H1 (cell line): Measurements from ENCODE around the gene RNF166.

Experiments used
- ASH2L ChIP-seq: fragments of 200-600, 300-600 bp; sonication (generic); IDR thresholded peaks from one replicate; pipeline ENCODE4 v1.7.1; 2017; ENCODE audit warnings: low read length
- ATF2 ChIP-seq: IDR thresholded peaks from 2 replicates; pipeline ENCODE4 v1.6.1; 2012; ENCODE audit warnings: low read length, inconsistent platforms
- CHD2 ChIP-seq: IDR thresholded peaks from 2 replicates; pipeline ENCODE4 v1.6.1; 2012; ENCODE audit warnings: low read length, improper control_type of control experiment
- CTCF ChIP-seq, 3 experiments: IDR thresholded peaks; 1 replicate in 2 of 3; 2 replicates in 1 of 3; pipeline versions ENCODE4 v1.5.1 to v1.6.1; 2011; ENCODE audit warnings: low read length in 3 of 3, mild to moderate bottlenecking in 3 of 3, inconsistent platforms in 2 of 3, low read depth in 1 of 3, moderate library complexity in 1 of 3; ENCODE audit not compliant: insufficient read depth in 1 of 3; ENCODE audit errors: control extremely low read depth in 1 of 3
- MAFK ChIP-seq: IDR thresholded peaks from 2 replicates; pipeline ENCODE4 v1.6.1; 2012; ENCODE audit warnings: low read depth, mild to moderate bottlenecking, improper control_type of control experiment, low read length
- MAX ChIP-seq: IDR thresholded peaks from 2 replicates; pipeline ENCODE4 v1.6.1; 2012; ENCODE audit warnings: inconsistent platforms
- NANOG ChIP-seq: IDR thresholded peaks from 2 replicates; pipeline ENCODE4 v1.6.1; 2011; ENCODE audit warnings: low read length, low read depth, mild to moderate bottlenecking, inconsistent platforms; ENCODE audit not compliant: insufficient read depth, poor library complexity, severe bottlenecking
- POLR2AphosphoS5 ChIP-seq: IDR thresholded peaks from 2 replicates; pipeline ENCODE4 v1.6.1; 2011; ENCODE audit warnings: low read depth, low read length
- RAD21 ChIP-seq, 2 experiments: IDR thresholded peaks in 1 of 2; conservative IDR thresholded peaks in 1 of 2; 2 replicates each; pipeline ENCODE4 v1.6.1; 2011; ENCODE audit warnings: low read depth in 2 of 2, low read length in 2 of 2, improper control_type of control experiment in 1 of 2, inconsistent platforms in 1 of 2, mild to moderate bottlenecking in 1 of 2, moderate library complexity in 1 of 2

- TF ChIP-seq CTCF (IDR thresholded peaks at IDR 0.05; ENCODE audit: control extremely low read depth in 1 of 3, insufficient read depth in 1 of 3, low read depth in 1 of 3, low read length in 3 of 3): no peak
- TF ChIP-seq NANOG: no peak
- TF ChIP-seq MAFK: no peak
- no peak for TF ChIP-seq ASH2L
- TF ChIP-seq POLR2AphosphoS5: no peak
- TF ChIP-seq MAX: no peak
- TF ChIP-seq ATF2: no peak
- TF ChIP-seq RAD21 (IDR thresholded peaks at IDR 0.05 in 1 of 2, conservative IDR thresholded peaks at IDR 0.05 in 1 of 2; ENCODE audit: low read depth in 2 of 2, low read length in 2 of 2): no peak
- no peak for TF ChIP-seq CHD2
Measured at GRCh38 chr16:88700322-88700635, 5.9 kb downstream of the RNF166 start.
